HL-60 (cell line): ENCODE data around the gene KCTD13.

Source experiments
- CTCF ChIP-seq: IDR thresholded peaks from one replicate; pipeline ENCODE4 v1.5.1; 2011; ENCODE audit warnings: low read length, control low read depth, inconsistent platforms; ENCODE audit not compliant: insufficient read depth
- GABPA ChIP-seq: IDR thresholded peaks from 2 replicates; pipeline ENCODE4 v1.6.1; 2012; ENCODE audit warnings: low read depth

- TF ChIP-seq CTCF, result no peak
- no peak for TF ChIP-seq GABPA
Observed at GRCh38 chr16:29974291-29975133, 48.5 kb upstream of the KCTD13 start.
